Mucosa of descending colon (tissue), 3 donors: ENCODE measurements around the gene PXDN. TPM values are rescaled to one million over a fixed set of nuclear protein-coding genes. Genes with fewer than 3 reads are reported as not detected.

Experiments used
- ATAC-seq: fragments of 200-7000 bp; cut with Tn5 transposase; one replicate; pipeline ENCODE4 v1.9.1; 2020; ENCODE audit warnings: mild to moderate bottlenecking, moderate library complexity
- DNase-seq, 3 donors: peaks; one replicate each; pipeline ENCODE4 v3.0.0-alpha.2; 2020
- H3K36me3 ChIP-seq: fragments of 200-600 bp; one replicate; pipeline ENCODE4 v1.8.0; 2021; ENCODE audit warnings: low read depth, mild to moderate bottlenecking
- H3K4me1 ChIP-seq: fragments of 200-600 bp; one replicate; pipeline ENCODE4 v1.8.0; 2021; ENCODE audit warnings: low read depth, mild to moderate bottlenecking
- H3K4me3 ChIP-seq: fragments of 200-600 bp; one replicate; pipeline ENCODE4 v1.8.0; 2021; ENCODE audit warnings: mild to moderate bottlenecking
- H3K9me3 ChIP-seq: fragments of 200-600 bp; one replicate; pipeline ENCODE4 v1.8.0; 2021; ENCODE audit warnings: mild to moderate bottlenecking
- intact Hi-C, 2 donors: fragments of 100-400 bp; cut with DNase I in 1 of 2; cut with micrococcal nuclease in 1 of 2; formaldehyde crosslinking; loops; one replicate each; pipeline versions ENCODE4 v1.11.0 to v1.11.1; 2022; cut with DNase I, micrococcal nuclease
- total RNA-seq, 3 donors: library from RNA; stranded (reverse); fragmentation: NEBNext Ultra II Directional in 2 of 3; extraction: Animal tissue kit (Norgen Biotek cat#: 25700) in 2 of 3; gene quantifications; one replicate each; pipeline versions ENCODE4 v1.2.1 to v1.2.4, GENCODE V29; 2021 to 2023
- TF ChIP-seq, protein P1 (sequence below): fragments of 200-600 bp; IDR thresholded peaks from one replicate; pipeline ENCODE4 v1.8.0; 2022; ENCODE audit warnings: antibody characterized with exemption, mild to moderate bottlenecking
- donor health status: DM: no; HTN: no; CAD: no; lungs with moderate emphysema.
- donor health status: DM: no; HTN: no; CAD: no.
- donor health status: DM: no; HTN: yes; CAD: no.

The PXDN gene
- total RNA-seq, 3 donors from 2014 or later, result 9.3 to 52.4 (median 11.9) TPM

GRCh38 chr2:1632510-1632909, 111.8 kb downstream of the PXDN start:
- intact Hi-C loops, result no loop called here
- H3K36me3 ChIP-seq, result no peaks in the 10 kb centered on the region
- H3K4me3 ChIP-seq, result no peak overlapping the region
- no peaks in the 10 kb centered on the region for H3K9me3 ChIP-seq
- H3K4me1 ChIP-seq, result peaks cover 12% of the 10 kb centered on the region
- DNase-seq (peak in 1 of 3 donors; percentile 44), ATAC-seq (no peak)
- TF ChIP-seq, protein P1, sequence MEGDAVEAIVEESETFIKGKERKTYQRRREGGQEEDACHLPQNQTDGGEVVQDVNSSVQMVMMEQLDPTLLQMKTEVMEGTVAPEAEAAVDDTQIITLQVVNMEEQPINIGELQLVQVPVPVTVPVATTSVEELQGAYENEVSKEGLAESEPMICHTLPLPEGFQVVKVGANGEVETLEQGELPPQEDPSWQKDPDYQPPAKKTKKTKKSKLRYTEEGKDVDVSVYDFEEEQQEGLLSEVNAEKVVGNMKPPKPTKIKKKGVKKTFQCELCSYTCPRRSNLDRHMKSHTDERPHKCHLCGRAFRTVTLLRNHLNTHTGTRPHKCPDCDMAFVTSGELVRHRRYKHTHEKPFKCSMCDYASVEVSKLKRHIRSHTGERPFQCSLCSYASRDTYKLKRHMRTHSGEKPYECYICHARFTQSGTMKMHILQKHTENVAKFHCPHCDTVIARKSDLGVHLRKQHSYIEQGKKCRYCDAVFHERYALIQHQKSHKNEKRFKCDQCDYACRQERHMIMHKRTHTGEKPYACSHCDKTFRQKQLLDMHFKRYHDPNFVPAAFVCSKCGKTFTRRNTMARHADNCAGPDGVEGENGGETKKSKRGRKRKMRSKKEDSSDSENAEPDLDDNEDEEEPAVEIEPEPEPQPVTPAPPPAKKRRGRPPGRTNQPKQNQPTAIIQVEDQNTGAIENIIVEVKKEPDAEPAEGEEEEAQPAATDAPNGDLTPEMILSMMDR, result no peak

DNA sequence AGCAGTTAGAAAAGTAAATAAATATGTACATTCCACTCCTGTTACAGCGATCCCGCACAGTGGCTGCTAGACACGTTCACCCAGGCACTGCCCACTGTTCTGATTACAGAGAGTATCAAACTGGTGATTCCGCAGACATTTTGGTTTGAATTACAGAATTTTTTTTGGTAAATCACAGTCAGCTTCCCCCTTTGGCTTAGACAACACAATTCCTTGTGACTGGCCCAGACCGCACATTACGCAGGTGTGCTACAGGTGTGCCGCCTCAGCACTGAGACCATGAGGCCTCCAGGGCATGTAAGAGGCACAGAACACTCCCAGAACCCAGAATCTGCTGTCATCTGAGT, 112.3 kb downstream of the PXDN start:
- Histone ChIP-seq H3K36me3 (no peaks in the 10 kb centered on the region), H3K4me1 (peaks cover 12% of the 10 kb centered on the region), H3K4me3 (no peak overlapping the region), H3K9me3 (no peaks in the 10 kb centered on the region)
- DNase-seq, result peak in 2 of 3 donors; percentile 58 to 63
- TF ChIP-seq, protein P1, result no peak
- peak; percentile 92 for ATAC-seq
- intact Hi-C loops, result no loop called here

GRCh38 chr2:1631292-1632001, 112.9 kb downstream of the PXDN start:
- ATAC-seq (peak; percentile 76), DNase-seq (peak in 1 of 3 donors; percentile 59)
- H3K4me1 ChIP-seq, result peaks cover 12% of the 10 kb centered on the region
- H3K4me3 ChIP-seq, result no peak overlapping the region
- intact Hi-C loops, result no loop called here
- TF ChIP-seq, protein P1, result no peak
- H3K36me3 ChIP-seq, result no peaks in the 10 kb centered on the region
- no peaks in the 10 kb centered on the region for H3K9me3 ChIP-seq

DNA sequence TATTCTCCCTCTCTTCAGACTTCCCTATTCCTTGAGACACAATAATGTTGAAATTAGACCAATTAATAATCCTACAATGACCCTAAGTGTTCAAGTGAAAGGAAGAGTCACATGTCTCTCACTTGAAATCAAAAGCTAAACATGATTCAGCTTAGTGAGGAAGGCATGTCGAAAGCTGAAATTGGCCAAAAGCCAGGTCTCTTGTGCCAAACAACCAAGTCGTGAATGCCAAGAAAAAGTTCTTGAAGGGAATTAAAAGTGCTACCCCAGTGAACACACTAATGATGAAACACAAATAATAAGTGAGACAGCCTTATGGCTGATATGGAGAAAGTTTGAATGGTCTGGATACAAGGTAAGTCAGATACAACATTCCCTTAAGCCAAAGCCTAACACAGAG, 115.4 kb downstream of the PXDN start:
- no peak for DNase-seq
- TF ChIP-seq, protein P1, result no peak
- no peak overlapping the region for H3K4me3 ChIP-seq
- no peaks in the 10 kb centered on the region for H3K9me3 ChIP-seq
- H3K36me3 ChIP-seq, result no peaks in the 10 kb centered on the region
- peaks cover 12% of the 10 kb centered on the region for H3K4me1 ChIP-seq
- no peak for ATAC-seq
- intact Hi-C loops, result no loop called here

GRCh38 chr2:1627628-1628381, 116.5 kb downstream of the PXDN start:
- intact Hi-C loops, result no loop called here
- Histone ChIP-seq H3K36me3 (no peaks in the 10 kb centered on the region), H3K4me1 (peaks cover 12% of the 10 kb centered on the region), H3K9me3 (no peaks in the 10 kb centered on the region), H3K4me3 (no peak overlapping the region)
- TF ChIP-seq, protein P1, result no peak
- no peak for DNase-seq
- ATAC-seq, result no peak
